ENCODE measurements around the gene IPCEF1.

- TF ChIP-seq CTCF (conservative IDR thresholded peaks at IDR 0.05) (no peak), EZH2 (IDR thresholded peaks at IDR 0.05; ENCODE audit: low read depth) (no peak)
These were observed 3.1 kb upstream of the IPCEF1 start for GRCh38 chr6:154359679-154360078.
